ENCODE data around the gene PAX8.
"Not testable (repeated sequence)": the region's sequence is repeated elsewhere in the genome, so short reads cannot be mapped to it uniquely, and the experiment has no call there.

PAX8 gene

GRCh38 chr2:113238871-113239839 is 39.6 kb downstream of the PAX8 start:
- no peak for TF ChIP-seq CTCF (IDR thresholded peaks at IDR 0.05; ENCODE audit: low read depth, low read length, missing control alignments)
- in situ Hi-C loops (cut with HindIII; ENCODE audit: low sequenced_read_pairs) = no loop called here
- H3K4me3 ChIP-seq (ENCODE audit: low read depth, low read length) = no peak overlapping the region
- no peak for DNase-seq (ENCODE audit: low read depth)

- DNase-seq (ENCODE audit: low read depth) = no peak
- no peak overlapping the region for H3K4me3 ChIP-seq (ENCODE audit: low read depth, low read length)
- TF ChIP-seq CTCF (IDR thresholded peaks at IDR 0.05; ENCODE audit: low read depth, low read length, missing control alignments) = no peak
- in situ Hi-C loops (cut with HindIII; ENCODE audit: low sequenced_read_pairs) = no loop called here
Observed at GRCh38 chr2:113237604-113238160, 41.0 kb downstream of the PAX8 start.

- in situ Hi-C loops (cut with HindIII; ENCODE audit: low sequenced_read_pairs) = no loop called here
- H3K4me3 ChIP-seq (ENCODE audit: low read depth, low read length) = peak overlapping the region; percentile 31
- no peak for DNase-seq (ENCODE audit: low read depth)
- TF ChIP-seq CTCF (IDR thresholded peaks at IDR 0.05; ENCODE audit: low read depth, low read length, missing control alignments) = no peak
Observed at GRCh38 chr2:113236367-113237159, 42.2 kb downstream of the PAX8 start.

- in situ Hi-C loops (cut with HindIII; ENCODE audit: low sequenced_read_pairs); DNase-seq (ENCODE audit: low read depth): not testable (repeated sequence)
- peak overlapping the region; percentile 38 for H3K4me3 ChIP-seq (ENCODE audit: low read depth, low read length)
Observed at GRCh38 chr2:113235347-113236226, 43.1 kb downstream of the PAX8 start.

- no peak for TF ChIP-seq CTCF (IDR thresholded peaks at IDR 0.05; ENCODE audit: low read depth, low read length, missing control alignments)
- no peak for DNase-seq (ENCODE audit: low read depth)
- in situ Hi-C loops (cut with HindIII; ENCODE audit: low sequenced_read_pairs) = loop anchor here (5.0 kb wide), 2 partner anchors 37 to 78 kb away; no protein-coding TSS in a partner anchor
- peak overlapping the region; percentile 38 for H3K4me3 ChIP-seq (ENCODE audit: low read depth, low read length)
Observed at GRCh38 chr2:113234721-113235346, 43.9 kb downstream of the PAX8 start.
